SK-N-SH (cell line): ENCODE data around the gene NCKAP5L. TPM values are rescaled to one million over a fixed set of nuclear protein-coding genes. Genes with fewer than 3 reads are reported as not detected.

Experiments
- CHD2 ChIP-seq: fragments of 150-350 bp; IDR thresholded peaks from 2 replicates; pipeline ENCODE4 v1.6.1; 2018; ENCODE audit warnings: low read length; ENCODE audit not compliant: partially characterized antibody
- ELF1 ChIP-seq: IDR thresholded peaks from 2 replicates; pipeline ENCODE4 v1.4.0; 2012
- EZH2phosphoT487 ChIP-seq: fragments of 200-600 bp; sonication (generic); IDR thresholded peaks from 2 replicates; pipeline ENCODE4 v1.6.1; 2017; ENCODE audit warnings: low read depth, mixed run types, mild to moderate bottlenecking, antibody characterized with exemption, moderate library complexity, borderline replicate concordance
- FOXJ3 ChIP-seq: sonication (generic); formaldehyde crosslinking; IDR thresholded peaks from 2 replicates; pipeline ENCODE4 v1.5.1; 2020; ENCODE audit warnings: mild to moderate bottlenecking, missing genetic modification reagents
- FOXM1 ChIP-seq: IDR thresholded peaks from 2 replicates; pipeline ENCODE4 v1.4.0; 2012; ENCODE audit warnings: low read depth, mild to moderate bottlenecking
- MXI1 ChIP-seq: IDR thresholded peaks from 2 replicates; pipeline ENCODE4 v1.6.1; 2012; ENCODE audit warnings: mild to moderate bottlenecking, low read depth, low read length, improper control_type of control experiment
- NFIC ChIP-seq: IDR thresholded peaks from 2 replicates; pipeline ENCODE4 v1.4.0; 2012; ENCODE audit warnings: borderline replicate concordance
- NRF1 ChIP-seq: IDR thresholded peaks from 2 replicates; pipeline ENCODE4 v1.6.1; 2012; ENCODE audit warnings: low read depth, mild to moderate bottlenecking, low read length
- POLR2AphosphoS5 ChIP-seq: IDR thresholded peaks from 2 replicates; pipeline ENCODE4 v1.6.1; 2012; ENCODE audit warnings: low read depth, low read length
- RCOR1 ChIP-seq: fragments of 150-350 bp; IDR thresholded peaks from 2 replicates; pipeline ENCODE4 v1.6.1; 2017; ENCODE audit warnings: antibody characterized with exemption, low read length
- RFX5 ChIP-seq: IDR thresholded peaks from 2 replicates; pipeline ENCODE4 v1.6.1; 2012; ENCODE audit warnings: mild to moderate bottlenecking, improper control_type of control experiment, low read length
- RXRA ChIP-seq: IDR thresholded peaks from 2 replicates; pipeline ENCODE4 v1.4.0; 2012; ENCODE audit warnings: low read depth, mild to moderate bottlenecking, borderline replicate concordance
- SIN3A ChIP-seq: IDR thresholded peaks from 2 replicates; pipeline ENCODE4 v1.6.1; 2012; ENCODE audit warnings: low read depth, mild to moderate bottlenecking, low read length, moderate library complexity, borderline replicate concordance
- SMC3 ChIP-seq: IDR thresholded peaks from 2 replicates; pipeline ENCODE4 v1.6.1; 2012; ENCODE audit warnings: low read depth, low read length, improper control_type of control experiment
- TAF1 ChIP-seq: IDR thresholded peaks from 2 replicates; pipeline ENCODE4 v1.6.1; 2012; ENCODE audit warnings: low read depth, mild to moderate bottlenecking, low read length, moderate library complexity, borderline replicate concordance
- TCF12 ChIP-seq: IDR thresholded peaks from 2 replicates; pipeline ENCODE4 v1.4.0; 2012
- YY1 ChIP-seq: IDR thresholded peaks from 2 replicates; pipeline ENCODE4 v1.4.0; 2012; ENCODE audit warnings: low read depth, mild to moderate bottlenecking
- polyA plus RNA-seq, 3 experiments: library from polyadenylated mRNA; depleted of rRNA; stranded (reverse); fragments of >200 nt; gene quantifications; 2 replicates each; pipeline ENCODE4 v1.2.3, GENCODE V29; 2012
- TF ChIP-seq, protein P1 (sequence below): IDR thresholded peaks from 2 replicates; pipeline ENCODE4 v1.4.0; 2012; ENCODE audit warnings: low read depth, borderline replicate concordance
- TF ChIP-seq, protein P2 (sequence below): IDR thresholded peaks from 2 replicates; pipeline ENCODE4 v1.4.0; 2012; ENCODE audit warnings: low read depth
- TF ChIP-seq, protein P3 (sequence below): IDR thresholded peaks from 2 replicates; pipeline ENCODE4 v1.4.0; 2012; ENCODE audit warnings: low read depth, borderline replicate concordance
- TF ChIP-seq, protein P4 (sequence below): fragments of 200-600 bp; sonication (generic); IDR thresholded peaks from 2 replicates; pipeline ENCODE4 v1.6.1; 2017; ENCODE audit warnings: antibody characterized with exemption, mild to moderate bottlenecking, moderate library complexity
- TF ChIP-seq, protein P5 (sequence below): fragments of 150-350 bp; IDR thresholded peaks from 2 replicates; pipeline ENCODE4 v1.6.1; 2017; ENCODE audit warnings: antibody characterized with exemption, low read length, low read depth, borderline replicate concordance

NCKAP5L gene
- polyA plus RNA-seq, 1 of the 3 experiments (the other 2 are of a cell fraction), result 8.9 TPM

DNA sequence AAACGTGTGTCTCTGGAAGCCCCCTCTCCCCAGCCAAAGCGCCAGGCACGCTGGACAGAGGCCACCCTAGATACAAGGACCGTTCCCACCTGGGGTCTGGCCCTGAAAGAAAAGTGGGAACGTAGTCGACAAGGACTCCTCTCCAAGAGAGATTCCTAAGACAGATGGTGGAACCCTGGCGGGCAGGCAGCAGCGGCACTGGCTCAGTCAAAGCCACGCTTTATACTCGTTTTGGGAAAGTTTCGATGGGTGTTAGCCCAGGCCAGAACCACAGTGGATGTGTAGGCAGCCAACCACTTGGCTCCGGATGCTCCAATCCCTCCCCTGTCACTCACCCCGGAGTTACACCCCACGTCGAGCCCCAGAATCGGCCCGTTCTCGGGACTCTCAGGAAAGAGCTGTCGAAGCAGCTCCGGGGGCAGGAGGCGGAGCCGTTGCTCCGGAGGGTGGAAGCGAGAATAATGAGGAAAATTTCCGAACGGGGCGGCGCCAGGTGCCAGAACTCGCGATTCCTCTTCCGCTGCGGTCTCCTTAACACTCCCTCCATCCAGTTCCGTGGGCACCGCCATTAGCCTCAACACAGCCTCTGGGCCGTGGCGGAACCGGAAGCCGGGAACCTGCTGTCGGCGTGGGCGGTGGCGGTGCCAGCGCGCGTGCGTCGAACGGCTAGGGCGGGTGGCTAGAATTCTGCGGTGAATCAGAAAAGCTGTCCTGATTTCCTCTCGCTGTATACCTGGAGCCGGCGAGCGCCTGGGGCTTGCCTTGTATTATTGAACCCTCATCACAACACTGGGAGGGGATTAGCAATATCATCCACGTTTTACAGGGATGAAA, 14.5 kb upstream of the NCKAP5L start, which contains the start of gene BCDIN3D (continued):
- TF ChIP-seq, protein P1, sequence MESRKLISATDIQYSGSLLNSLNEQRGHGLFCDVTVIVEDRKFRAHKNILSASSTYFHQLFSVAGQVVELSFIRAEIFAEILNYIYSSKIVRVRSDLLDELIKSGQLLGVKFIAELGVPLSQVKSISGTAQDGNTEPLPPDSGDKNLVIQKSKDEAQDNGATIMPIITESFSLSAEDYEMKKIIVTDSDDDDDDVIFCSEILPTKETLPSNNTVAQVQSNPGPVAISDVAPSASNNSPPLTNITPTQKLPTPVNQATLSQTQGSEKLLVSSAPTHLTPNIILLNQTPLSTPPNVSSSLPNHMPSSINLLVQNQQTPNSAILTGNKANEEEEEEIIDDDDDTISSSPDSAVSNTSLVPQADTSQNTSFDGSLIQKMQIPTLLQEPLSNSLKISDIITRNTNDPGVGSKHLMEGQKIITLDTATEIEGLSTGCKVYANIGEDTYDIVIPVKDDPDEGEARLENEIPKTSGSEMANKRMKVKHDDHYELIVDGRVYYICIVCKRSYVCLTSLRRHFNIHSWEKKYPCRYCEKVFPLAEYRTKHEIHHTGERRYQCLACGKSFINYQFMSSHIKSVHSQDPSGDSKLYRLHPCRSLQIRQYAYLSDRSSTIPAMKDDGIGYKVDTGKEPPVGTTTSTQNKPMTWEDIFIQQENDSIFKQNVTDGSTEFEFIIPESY, result peak; percentile 56; the same call in 1 of the 2 replicates
- TF ChIP-seq NRF1 (peak; percentile 65; the same call in 1 of the 2 replicates), SIN3A (peak; percentile 15; the same call in 1 of the 2 replicates), FOXM1 (no peak), POLR2AphosphoS5 (peak; percentile 95), RCOR1 (no peak), EZH2phosphoT487 (no peak), MXI1 (peak; percentile 75), CHD2 (peak; percentile 75), TCF12 (no peak; the same call in 1 of the 2 replicates), NFIC (no peak), RXRA (no peak), ELF1 (peak; percentile 83), TAF1 (peak; percentile 88), YY1 (peak; percentile 93), FOXJ3 (CRISPR knock-in tag) (no peak), SMC3 (no peak), RFX5 (no peak)
- TF ChIP-seq, protein P2, sequence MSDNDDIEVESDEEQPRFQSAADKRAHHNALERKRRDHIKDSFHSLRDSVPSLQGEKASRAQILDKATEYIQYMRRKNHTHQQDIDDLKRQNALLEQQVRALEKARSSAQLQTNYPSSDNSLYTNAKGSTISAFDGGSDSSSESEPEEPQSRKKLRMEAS, result peak; percentile 92
- TF ChIP-seq, protein P3, sequence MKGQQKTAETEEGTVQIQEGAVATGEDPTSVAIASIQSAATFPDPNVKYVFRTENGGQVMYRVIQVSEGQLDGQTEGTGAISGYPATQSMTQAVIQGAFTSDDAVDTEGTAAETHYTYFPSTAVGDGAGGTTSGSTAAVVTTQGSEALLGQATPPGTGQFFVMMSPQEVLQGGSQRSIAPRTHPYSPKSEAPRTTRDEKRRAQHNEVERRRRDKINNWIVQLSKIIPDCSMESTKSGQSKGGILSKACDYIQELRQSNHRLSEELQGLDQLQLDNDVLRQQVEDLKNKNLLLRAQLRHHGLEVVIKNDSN, result 0 out of 2 replicates have a peak, but pooled peaks have one; percentile 16
- TF ChIP-seq, protein P4, sequence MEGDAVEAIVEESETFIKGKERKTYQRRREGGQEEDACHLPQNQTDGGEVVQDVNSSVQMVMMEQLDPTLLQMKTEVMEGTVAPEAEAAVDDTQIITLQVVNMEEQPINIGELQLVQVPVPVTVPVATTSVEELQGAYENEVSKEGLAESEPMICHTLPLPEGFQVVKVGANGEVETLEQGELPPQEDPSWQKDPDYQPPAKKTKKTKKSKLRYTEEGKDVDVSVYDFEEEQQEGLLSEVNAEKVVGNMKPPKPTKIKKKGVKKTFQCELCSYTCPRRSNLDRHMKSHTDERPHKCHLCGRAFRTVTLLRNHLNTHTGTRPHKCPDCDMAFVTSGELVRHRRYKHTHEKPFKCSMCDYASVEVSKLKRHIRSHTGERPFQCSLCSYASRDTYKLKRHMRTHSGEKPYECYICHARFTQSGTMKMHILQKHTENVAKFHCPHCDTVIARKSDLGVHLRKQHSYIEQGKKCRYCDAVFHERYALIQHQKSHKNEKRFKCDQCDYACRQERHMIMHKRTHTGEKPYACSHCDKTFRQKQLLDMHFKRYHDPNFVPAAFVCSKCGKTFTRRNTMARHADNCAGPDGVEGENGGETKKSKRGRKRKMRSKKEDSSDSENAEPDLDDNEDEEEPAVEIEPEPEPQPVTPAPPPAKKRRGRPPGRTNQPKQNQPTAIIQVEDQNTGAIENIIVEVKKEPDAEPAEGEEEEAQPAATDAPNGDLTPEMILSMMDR, result no peak
- TF ChIP-seq, protein P5, sequence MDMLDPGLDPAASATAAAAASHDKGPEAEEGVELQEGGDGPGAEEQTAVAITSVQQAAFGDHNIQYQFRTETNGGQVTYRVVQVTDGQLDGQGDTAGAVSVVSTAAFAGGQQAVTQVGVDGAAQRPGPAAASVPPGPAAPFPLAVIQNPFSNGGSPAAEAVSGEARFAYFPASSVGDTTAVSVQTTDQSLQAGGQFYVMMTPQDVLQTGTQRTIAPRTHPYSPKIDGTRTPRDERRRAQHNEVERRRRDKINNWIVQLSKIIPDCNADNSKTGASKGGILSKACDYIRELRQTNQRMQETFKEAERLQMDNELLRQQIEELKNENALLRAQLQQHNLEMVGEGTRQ, result no peak
